CD4-positive, alpha-beta T cell (primary cell): ENCODE data around the gene HPCAL1. TPM values are rescaled to one million over a fixed set of nuclear protein-coding genes. Genes with fewer than 3 reads are reported as not detected.
"Not testable (repeated sequence)": the region's sequence is repeated elsewhere in the genome, so short reads cannot be mapped to it uniquely, and the experiment has no call there.

ENCODE experiments used
- ATAC-seq: fragments of 200-7000 bp; cut with Tn5 transposase; one replicate; pipeline ENCODE4 v1.10.0; 2022; ENCODE audit warnings: mild to moderate bottlenecking; ENCODE audit not compliant: poor library complexity
- CTCF ChIA-PET: fragments of 350-600 bp; sonication (Branson Sonifier 250); formaldehyde crosslinking; loops from one replicate; lab custom pipeline; 2021; ENCODE audit warnings: antibody characterized with exemption, inconsistent platforms; lab: Charles Lee
- POLR2A ChIA-PET: fragments of 350-600 bp; sonication (Branson Sonifier 250); formaldehyde crosslinking; loops from one replicate; lab custom pipeline; 2021; ENCODE audit warnings: antibody characterized with exemption, inconsistent platforms; lab: Charles Lee
- DNase-seq, 14 experiments: peaks; one replicate each; pipeline ENCODE4 v3.0.0-alpha.2; 2013 to 2020; ENCODE audit warnings: mixed read lengths in 2 of 14
- H3K27ac ChIP-seq, 2 donors: one replicate each; pipeline versions ENCODE4 v1.5.1 to v1.7.0; 2013; ENCODE audit warnings: low read length in 2 of 2, low read depth in 1 of 2, mild to moderate bottlenecking in 1 of 2
- H3K27me3 ChIP-seq, 2 experiments: 1 replicate in 1 of 2; 2 replicates in 1 of 2; pipeline versions ENCODE4 v1.6.1 to v1.7.0; 2013; ENCODE audit warnings: low read length in 2 of 2, control low read depth in 1 of 2, mild to moderate bottlenecking in 1 of 2, moderate library complexity in 1 of 2; ENCODE audit not compliant: insufficient read depth in 2 of 2, control insufficient read depth in 1 of 2
- H3K36me3 ChIP-seq: one replicate; pipeline ENCODE4 v1.6.1; 2013; ENCODE audit warnings: low read length, control low read depth; ENCODE audit not compliant: insufficient read depth
- H3K4me1 ChIP-seq: one replicate; pipeline ENCODE4 v1.6.1; 2013; ENCODE audit warnings: low read length, control low read depth; ENCODE audit not compliant: insufficient read depth
- H3K4me3 ChIP-seq: one replicate; pipeline ENCODE4 v1.5.1; 2013; ENCODE audit warnings: mild to moderate bottlenecking, low read length, moderate library complexity
- H3K9me3 ChIP-seq, 2 experiments: 1 replicate in 1 of 2; 2 replicates in 1 of 2; pipeline versions ENCODE4 v1.6.1 to v1.7.0; 2013; ENCODE audit warnings: low read length in 2 of 2, mild to moderate bottlenecking in 2 of 2, control low read depth in 1 of 2, moderate library complexity in 1 of 2; ENCODE audit not compliant: control insufficient read depth in 1 of 2, insufficient read depth in 1 of 2
- H3K27ac Mint-ChIP-seq: one replicate; pipeline ENCODE4 v1.8.0; 2020; ENCODE audit warnings: mixed read lengths
- H3K27me3 Mint-ChIP-seq: one replicate; pipeline ENCODE4 v1.8.0; 2021; ENCODE audit warnings: mixed read lengths
- H3K36me3 Mint-ChIP-seq: one replicate; pipeline ENCODE4 v1.8.0; 2021; ENCODE audit warnings: low read depth, mixed read lengths
- H3K4me1 Mint-ChIP-seq: one replicate; pipeline ENCODE4 v1.8.0; 2021; ENCODE audit warnings: low read depth, mixed read lengths
- H3K4me3 Mint-ChIP-seq: one replicate; pipeline ENCODE4 v1.8.0; 2020; ENCODE audit warnings: mild to moderate bottlenecking, mixed read lengths
- H3K9me3 Mint-ChIP-seq: one replicate; pipeline ENCODE4 v1.8.0; 2020; ENCODE audit warnings: mixed read lengths
- intact Hi-C, 2 experiments: fragments of 100-400 bp; cut with DNase I in 1 of 2; cut with micrococcal nuclease in 1 of 2; formaldehyde crosslinking; loops; one replicate each; pipeline versions ENCODE4 v1.15.1 to v1.9.0; 2023 to 2025; cut with DNase I, micrococcal nuclease
- total RNA-seq, 174 experiments: library from RNA in 2 of 174; stranded (reverse) in 2 of 174; gene quantifications; one replicate each; pipeline ENCODE4 v1.2.3 and lab custom pipeline; 2021 to 2026
- TF ChIP-seq, protein P1 (sequence below): fragments of 200-600 bp; IDR thresholded peaks from one replicate; pipeline ENCODE4 v1.8.0; 2022; ENCODE audit warnings: antibody characterized with exemption, mild to moderate bottlenecking

Gene HPCAL1
- total RNA-seq, 2 experiments from 2014 or later = 24.9 to 27.9 TPM

- Histone ChIP-seq H3K9me3 (peaks cover 4 to 8% of the 10 kb centered on the region in 2 experiments), H3K4me3 (no peak overlapping the region), H3K27me3 (no peaks in the 10 kb centered on the region), H3K27ac (no peak overlapping the region), H3K36me3 (no peaks in the 10 kb centered on the region), H3K4me1 (peaks cover 15% of the 10 kb centered on the region)
- H3K27me3 Mint-ChIP-seq = no peaks in the 10 kb centered on the region
- ChIA-PET CTCF (no interaction called here), POLR2A (interaction anchor here (1.2 to 1.3 kb wide), 2 partner anchors 8 to 9 kb away, joined by 3 to 5 read pairs; partner anchors contain the start of gene HPCAL1)
- no peak for DNase-seq
- intact Hi-C loops = no loop called here
- no peak overlapping the region for H3K27ac Mint-ChIP-seq
- H3K36me3 Mint-ChIP-seq = no peaks in the 10 kb centered on the region
- peaks cover 11% of the 10 kb centered on the region for H3K4me1 Mint-ChIP-seq
- TF ChIP-seq, protein P1, sequence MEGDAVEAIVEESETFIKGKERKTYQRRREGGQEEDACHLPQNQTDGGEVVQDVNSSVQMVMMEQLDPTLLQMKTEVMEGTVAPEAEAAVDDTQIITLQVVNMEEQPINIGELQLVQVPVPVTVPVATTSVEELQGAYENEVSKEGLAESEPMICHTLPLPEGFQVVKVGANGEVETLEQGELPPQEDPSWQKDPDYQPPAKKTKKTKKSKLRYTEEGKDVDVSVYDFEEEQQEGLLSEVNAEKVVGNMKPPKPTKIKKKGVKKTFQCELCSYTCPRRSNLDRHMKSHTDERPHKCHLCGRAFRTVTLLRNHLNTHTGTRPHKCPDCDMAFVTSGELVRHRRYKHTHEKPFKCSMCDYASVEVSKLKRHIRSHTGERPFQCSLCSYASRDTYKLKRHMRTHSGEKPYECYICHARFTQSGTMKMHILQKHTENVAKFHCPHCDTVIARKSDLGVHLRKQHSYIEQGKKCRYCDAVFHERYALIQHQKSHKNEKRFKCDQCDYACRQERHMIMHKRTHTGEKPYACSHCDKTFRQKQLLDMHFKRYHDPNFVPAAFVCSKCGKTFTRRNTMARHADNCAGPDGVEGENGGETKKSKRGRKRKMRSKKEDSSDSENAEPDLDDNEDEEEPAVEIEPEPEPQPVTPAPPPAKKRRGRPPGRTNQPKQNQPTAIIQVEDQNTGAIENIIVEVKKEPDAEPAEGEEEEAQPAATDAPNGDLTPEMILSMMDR = no peak
- no peak overlapping the region for H3K4me3 Mint-ChIP-seq
- ATAC-seq = no peak
- H3K9me3 Mint-ChIP-seq = no peaks in the 10 kb centered on the region
Measured at GRCh38 chr2:10293603-10294002, 9.1 kb upstream of the HPCAL1 start.

GRCh38 chr2:10294077-10294476, 8.6 kb upstream of the HPCAL1 start:
- Histone ChIP-seq H3K9me3 (peaks cover 4 to 8% of the 10 kb centered on the region in 2 experiments), H3K36me3 (no peaks in the 10 kb centered on the region), H3K4me1 (peaks cover 15% of the 10 kb centered on the region), H3K27ac (no peak overlapping the region), H3K4me3 (no peak overlapping the region), H3K27me3 (no peaks in the 10 kb centered on the region)
- Mint-ChIP-seq H3K4me3 (no peak overlapping the region), H3K4me1 (peaks cover 16% of the 10 kb centered on the region), H3K36me3 (no peaks in the 10 kb centered on the region), H3K9me3 (no peaks in the 10 kb centered on the region), H3K27ac (no peak overlapping the region), H3K27me3 (no peaks in the 10 kb centered on the region)
- ChIA-PET CTCF (interaction anchor here (1.3 kb wide), 1 partner anchor 10 kb away, joined by 3 read pairs; no protein-coding TSS in a partner anchor), POLR2A (interaction anchor here (1.3 kb wide), 1 partner anchor 9 kb away, joined by 5 read pairs; the partner anchor contains the start of gene HPCAL1)
- TF ChIP-seq, protein P1 = no peak
- no peak for ATAC-seq
- intact Hi-C loops = no loop called here
- no peak for DNase-seq

DNA sequence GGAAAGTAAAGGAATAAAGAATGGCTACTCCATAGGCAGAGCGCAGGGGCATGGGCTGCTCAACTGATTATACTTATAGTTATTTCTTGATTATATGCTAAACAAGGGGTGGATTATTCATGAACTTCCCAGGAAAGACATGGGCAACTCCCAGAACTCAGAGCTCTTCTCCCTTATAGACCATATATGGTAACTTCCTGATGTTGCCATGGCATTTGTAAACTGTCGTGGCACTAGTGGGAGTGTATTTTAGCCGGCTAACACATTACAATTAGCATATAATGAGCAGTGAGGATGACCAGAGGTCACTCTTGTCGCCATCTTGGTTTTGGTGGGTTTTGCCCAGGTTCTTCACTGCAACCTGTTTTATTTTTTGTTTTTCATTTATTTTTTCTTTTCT, 7.1 kb upstream of the HPCAL1 start:
- H3K4me3 ChIP-seq, H3K27ac Mint-ChIP-seq, H3K27ac ChIP-seq, H3K9me3 Mint-ChIP-seq, H3K4me3 Mint-ChIP-seq, DNase-seq, H3K27me3 ChIP-seq, POLR2A ChIA-PET, H3K9me3 ChIP-seq, intact Hi-C loops, H3K36me3 Mint-ChIP-seq, H3K27me3 Mint-ChIP-seq, H3K36me3 ChIP-seq, ATAC-seq: not testable (repeated sequence)
- H3K4me1 ChIP-seq = peaks cover 19% of the 10 kb centered on the region
- H3K4me1 Mint-ChIP-seq = peaks cover 26% of the 10 kb centered on the region
- CTCF ChIA-PET = interaction anchor here (0.5 kb wide), 1 partner anchor 115 kb away, joined by 3 read pairs; no protein-coding TSS in a partner anchor

GRCh38 chr2:10296142-10296541, 6.6 kb upstream of the HPCAL1 start:
- DNase-seq (no peak), ATAC-seq (no peak)
- Mint-ChIP-seq H3K36me3 (no peaks in the 10 kb centered on the region), H3K4me1 (peaks cover 31% of the 10 kb centered on the region), H3K4me3 (no peak overlapping the region), H3K27ac (no peak overlapping the region), H3K27me3 (no peaks in the 10 kb centered on the region), H3K9me3 (no peaks in the 10 kb centered on the region)
- H3K9me3 ChIP-seq = peaks cover 4 to 8% of the 10 kb centered on the region in 2 experiments
- TF ChIP-seq, protein P1 = no peak
- H3K4me1 ChIP-seq = peaks cover 24% of the 10 kb centered on the region
- no peak overlapping the region for H3K4me3 ChIP-seq
- no peaks in the 10 kb centered on the region for H3K27me3 ChIP-seq
- intact Hi-C loops = no loop called here
- no peak overlapping the region for H3K27ac ChIP-seq
- H3K36me3 ChIP-seq = no peaks in the 10 kb centered on the region
- CTCF ChIA-PET = interaction anchor here (0.5 kb wide), 2 partner anchors 49 to 114 kb away, joined by 3 to 4 read pairs; no protein-coding TSS in a partner anchor
- POLR2A ChIA-PET = no interaction called here
